Esophagus muscularis mucosa (tissue), 4 donors: ENCODE data around the gene IMP4. TPM values are rescaled to one million over a fixed set of nuclear protein-coding genes. Genes with fewer than 3 reads are reported as not detected.

Source experiments
- DNase-seq: peaks from one replicate; pipeline ENCODE4 v3.0.0-alpha.2; 2017; ENCODE audit errors: extremely low spot score
- H3K27ac ChIP-seq, 4 donors: fragments of 200-600 bp; sonication (generic); replicated peaks in 1 of 4; 1 replicate in 3 of 4; 2 replicates in 1 of 4; pipeline ENCODE4 v1.5.1; 2016 to 2019; ENCODE audit warnings: mild to moderate bottlenecking in 1 of 4
- H3K27me3 ChIP-seq, 4 donors: fragments of 200-600 bp; sonication (generic); one replicate each; pipeline versions ENCODE4 v1.5.1 to v1.6.0; 2016 to 2019
- H3K36me3 ChIP-seq, 4 donors: fragments of 200-600 bp; sonication (generic); one replicate each; pipeline ENCODE4 v1.5.1; 2016 to 2019
- H3K4me1 ChIP-seq, 4 donors: fragments of 200-600 bp; sonication (generic); one replicate each; pipeline ENCODE4 v1.5.1; 2016 to 2019
- H3K4me3 ChIP-seq, 4 donors: fragments of 200-600 bp; sonication (generic); 1 replicate in 2 of 4; 2 replicates in 2 of 4; pipeline ENCODE4 v1.5.1; 2016 to 2019; ENCODE audit warnings: mild to moderate bottlenecking in 4 of 4, moderate library complexity in 1 of 4
- H3K9me3 ChIP-seq, 4 donors: fragments of 200-600 bp; sonication (generic); 1 replicate in 3 of 4; 2 replicates in 1 of 4; pipeline ENCODE4 v1.5.1; 2016 to 2019
- CTCF ChIP-seq, 3 experiments: fragments of 200-600 bp in 2 of 3; fragments of 450-650 bp in 1 of 3; sonication (generic) in 2 of 3; IDR thresholded peaks; one replicate each; pipeline ENCODE4 v1.5.1; 2017 to 2019; ENCODE audit warnings: antibody characterized with exemption in 3 of 3, mild to moderate bottlenecking in 2 of 3, moderate library complexity in 1 of 3
- EP300 ChIP-seq: sonication (generic); formaldehyde crosslinking; IDR thresholded peaks from one replicate; pipeline ENCODE4 v1.6.1; 2017; ENCODE audit warnings: antibody characterized with exemption
- POLR2A ChIP-seq: fragments of 450-650 bp; IDR thresholded peaks from one replicate; pipeline ENCODE4 v1.6.1; 2017; ENCODE audit warnings: antibody characterized with exemption, moderate library complexity, mild to moderate bottlenecking, low read depth
- POLR2AphosphoS5 ChIP-seq, 2 donors: sonication (generic); formaldehyde crosslinking; IDR thresholded peaks; one replicate each; pipeline ENCODE4 v1.6.1; 2017; ENCODE audit warnings: antibody characterized with exemption in 2 of 2
- WGBS: methylation state at CpG from one replicate; pipeline ENCODE4 v1.1.5; 2018; 5-methylcytosine and 5-hydroxymethylcytosine counted together
- intact Hi-C: fragments of 100-400 bp; cut with DNase I; formaldehyde crosslinking; loops from one replicate; pipeline ENCODE4 v1.15.1; 2023
- total RNA-seq, 4 donors: library from RNA; depleted of rRNA; stranded (reverse); fragments of >200 nt; gene quantifications; one replicate each; pipeline versions ENCODE4 v1.1.0 to v1.2.1, GENCODE V29; 2016

The IMP4 gene
- total RNA-seq, 4 donors from 2014 or later = 94.7 to 139 (median 114) TPM

- intact Hi-C loops = loop anchor here (2.0 kb wide), 1 partner anchor 19 kb away; no protein-coding TSS in a partner anchor
- Histone ChIP-seq H3K27me3 (no peaks in the 10 kb centered on the region), H3K36me3 (peaks cover 0 to 10% (median 4%) of the 10 kb centered on the region in 4 donors), H3K27ac (no peak overlapping the region), H3K4me3 (no peak overlapping the region), H3K9me3 (no peaks in the 10 kb centered on the region), H3K4me1 (peaks cover 19 to 47% (median 33%) of the 10 kb centered on the region in 4 donors)
- DNase-seq = peak; percentile 82
- TF ChIP-seq EP300 (no peak), POLR2A (no peak), POLR2AphosphoS5 (IDR thresholded peaks at IDR 0.05) (no peak), CTCF (IDR thresholded peaks at IDR 0.05) (no peak)
- WGBS = 83% methylated on average over 6 of the region's 7 CpGs
Measured at GRCh38 chr2:130353291-130354138, 10.8 kb downstream of the IMP4 start.

GRCh38 chr2:130354139-130354428 is 11.4 kb downstream of the IMP4 start:
- no peak for DNase-seq
- TF ChIP-seq POLR2A = no peak
- Histone ChIP-seq H3K27me3 (no peaks in the 10 kb centered on the region), H3K9me3 (no peaks in the 10 kb centered on the region), H3K4me3 (no peak overlapping the region), H3K36me3 (peaks cover 0 to 8% (median 0%) of the 10 kb centered on the region in 4 donors), H3K4me1 (peaks cover 19 to 47% (median 33%) of the 10 kb centered on the region in 4 donors), H3K27ac (no peak overlapping the region)
- intact Hi-C loops = loop anchor here (2.0 kb wide), 1 partner anchor 19 kb away; no protein-coding TSS in a partner anchor
- 75% methylated on average over 1 of the region's 1 CpG for WGBS

GRCh38 chr2:130355172-130355577 is 12.5 kb downstream of the IMP4 start:
- peaks cover 19 to 47% (median 33%) of the 10 kb centered on the region in 4 donors for H3K4me1 ChIP-seq
- H3K27ac ChIP-seq = peak overlapping the region; percentile 82 to 89 (median 88)
- DNase-seq = no peak
- H3K9me3 ChIP-seq = no peaks in the 10 kb centered on the region
- intact Hi-C loops = loop anchor here (2.0 kb wide), 1 partner anchor 18 kb away; no protein-coding TSS in a partner anchor
- peaks cover 0 to 5% (median 0%) of the 10 kb centered on the region in 4 donors for H3K36me3 ChIP-seq
- WGBS = 32% methylated on average over 8 of the region's 21 CpGs
- peak overlapping the region; percentile 82 to 93 (median 86) for H3K4me3 ChIP-seq
- H3K27me3 ChIP-seq = no peaks in the 10 kb centered on the region
- TF ChIP-seq EP300 = no peak

- no peaks in the 10 kb centered on the region for H3K9me3 ChIP-seq
- no peaks in the 10 kb centered on the region for H3K27me3 ChIP-seq
- TF ChIP-seq POLR2AphosphoS5 (IDR thresholded peaks at IDR 0.05) (peak; percentile 58 to 82), CTCF (IDR thresholded peaks at IDR 0.05) (peak; percentile 61 to 70 (median 64)), POLR2A (peak; percentile 37), EP300 (no peak)
- intact Hi-C loops = loop anchor here (2.0 kb wide), 1 partner anchor 17 kb away; no protein-coding TSS in a partner anchor
- H3K27ac ChIP-seq = peak within 1 kb of the TSS; percentile 82 to 89 (median 88)
- peak within 1 kb of the TSS; percentile 82 to 93 (median 86) for H3K4me3 ChIP-seq
- DNase-seq = peak; percentile 94
- 0% methylated on average over 2 of the region's 107 CpGs for WGBS
- H3K36me3 ChIP-seq = peaks cover 0 to 5% (median 0%) of the 10 kb centered on the region in 4 donors
- H3K4me1 ChIP-seq = peaks cover 19 to 47% (median 33%) of the 10 kb centered on the region in 4 donors
Measured at GRCh38 chr2:130355578-130356431, 13.1 kb downstream of the IMP4 start, which contains the start of gene PTPN18. Gene PTPN18 (plus strand): TSS chr2:130356056. CDS start chr2:130356108, 52 bp downstream.

- Histone ChIP-seq H3K9me3 (no peaks in the 10 kb centered on the region), H3K27ac (no peak overlapping the region), H3K27me3 (no peaks in the 10 kb centered on the region), H3K36me3 (peaks cover 0 to 5% (median 0%) of the 10 kb centered on the region in 4 donors), H3K4me3 (no peak overlapping the region), H3K4me1 (peaks cover 14 to 37% (median 33%) of the 10 kb centered on the region in 4 donors)
- intact Hi-C loops = no loop called here
- no peak for DNase-seq
- no peak for TF ChIP-seq EP300
- no peak for TF ChIP-seq POLR2AphosphoS5 (IDR thresholded peaks at IDR 0.05)
- TF ChIP-seq POLR2A = no peak
- no peak for TF ChIP-seq CTCF (IDR thresholded peaks at IDR 0.05)
- 94% methylated on average over 7 of the region's 7 CpGs for WGBS
Measured at GRCh38 chr2:130357864-130358263, 15.2 kb downstream of the IMP4 start.
